Stimulated activated memory B cell treated with anti-CD40 and anti-IgM and Interleukin-4, amounts not matched to agents 10 μg/mL and 1 μg/mL and 100 μg/mL, for 72 hours (primary cell): ENCODE data around the gene GALNT13.

Experiments used
- ATAC-seq: fragments of 150-1000 bp; cut with Tn5 transposase; 2 replicates; pipeline ENCODE4 v1.10.0; 2021
- H3K27ac Mint-ChIP-seq: one replicate; pipeline ENCODE4 v1.8.0; 2022; ENCODE audit warnings: mild to moderate bottlenecking, mixed read lengths
- H3K27me3 Mint-ChIP-seq: one replicate; pipeline ENCODE4 v1.8.0; 2022; ENCODE audit warnings: mixed read lengths
- H3K36me3 Mint-ChIP-seq: one replicate; pipeline ENCODE4 v1.8.0; 2022; ENCODE audit warnings: mixed read lengths
- H3K4me1 Mint-ChIP-seq: one replicate; pipeline ENCODE4 v1.8.0; 2022; ENCODE audit warnings: mixed read lengths
- H3K4me3 Mint-ChIP-seq: one replicate; pipeline ENCODE4 v1.8.0; 2022; ENCODE audit warnings: mild to moderate bottlenecking, moderate library complexity, mixed read lengths
- H3K9me3 Mint-ChIP-seq: one replicate; pipeline ENCODE4 v1.8.0; 2022; ENCODE audit warnings: mixed read lengths

The GALNT13 gene

GRCh38 chr2:154403242-154403790 lies 531.6 kb downstream of the GALNT13 start:
- ATAC-seq = no peak
- H3K27ac Mint-ChIP-seq = no peak overlapping the region
- no peaks in the 10 kb centered on the region for H3K9me3 Mint-ChIP-seq
- H3K36me3 Mint-ChIP-seq = no peaks in the 10 kb centered on the region
- H3K4me3 Mint-ChIP-seq = no peak overlapping the region
- no peaks in the 10 kb centered on the region for H3K4me1 Mint-ChIP-seq
- H3K27me3 Mint-ChIP-seq = no peaks in the 10 kb centered on the region

- Mint-ChIP-seq H3K4me3 (no peak overlapping the region), H3K9me3 (no peaks in the 10 kb centered on the region), H3K27ac (no peak overlapping the region), H3K36me3 (no peaks in the 10 kb centered on the region), H3K27me3 (no peaks in the 10 kb centered on the region), H3K4me1 (no peaks in the 10 kb centered on the region)
- no peak for ATAC-seq
Observed at GRCh38 chr2:154408786-154409185, 537.1 kb downstream of the GALNT13 start.

- Mint-ChIP-seq H3K27me3 (no peaks in the 10 kb centered on the region), H3K4me1 (no peaks in the 10 kb centered on the region), H3K9me3 (peaks cover 2% of the 10 kb centered on the region), H3K4me3 (no peak overlapping the region), H3K27ac (no peak overlapping the region), H3K36me3 (no peaks in the 10 kb centered on the region)
- ATAC-seq = no peak
Observed at GRCh38 chr2:154422251-154422650, 550.5 kb downstream of the GALNT13 start.

GRCh38 chr2:154425994-154426393 lies 554.3 kb downstream of the GALNT13 start:
- no peaks in the 10 kb centered on the region for H3K27me3 Mint-ChIP-seq
- no peak overlapping the region for H3K4me3 Mint-ChIP-seq
- H3K36me3 Mint-ChIP-seq = no peaks in the 10 kb centered on the region
- H3K27ac Mint-ChIP-seq = no peak overlapping the region
- H3K4me1 Mint-ChIP-seq = no peaks in the 10 kb centered on the region
- peaks cover 3% of the 10 kb centered on the region for H3K9me3 Mint-ChIP-seq
- ATAC-seq = no peak

- Mint-ChIP-seq H3K36me3 (no peaks in the 10 kb centered on the region), H3K27ac (no peak overlapping the region), H3K4me1 (no peaks in the 10 kb centered on the region), H3K4me3 (no peak overlapping the region), H3K9me3 (peaks cover 3% of the 10 kb centered on the region), H3K27me3 (no peaks in the 10 kb centered on the region)
- peak; percentile 27 for ATAC-seq
Observed at GRCh38 chr2:154427453-154427852, 555.7 kb downstream of the GALNT13 start.

GRCh38 chr2:154428022-154428421 lies 556.3 kb downstream of the GALNT13 start:
- no peak overlapping the region for H3K4me3 Mint-ChIP-seq
- no peaks in the 10 kb centered on the region for H3K27me3 Mint-ChIP-seq
- H3K36me3 Mint-ChIP-seq = no peaks in the 10 kb centered on the region
- ATAC-seq = no peak
- no peaks in the 10 kb centered on the region for H3K4me1 Mint-ChIP-seq
- no peak overlapping the region for H3K27ac Mint-ChIP-seq
- peaks cover 3% of the 10 kb centered on the region for H3K9me3 Mint-ChIP-seq

GRCh38 chr2:154433010-154433409 lies 561.3 kb downstream of the GALNT13 start:
- no peak for ATAC-seq
- H3K36me3 Mint-ChIP-seq = no peaks in the 10 kb centered on the region
- H3K27ac Mint-ChIP-seq = no peak overlapping the region
- no peak overlapping the region for H3K4me3 Mint-ChIP-seq
- H3K4me1 Mint-ChIP-seq = no peaks in the 10 kb centered on the region
- H3K27me3 Mint-ChIP-seq = no peaks in the 10 kb centered on the region
- H3K9me3 Mint-ChIP-seq = no peaks in the 10 kb centered on the region

GRCh38 chr2:154437104-154437503 lies 565.4 kb downstream of the GALNT13 start:
- H3K9me3 Mint-ChIP-seq = no peaks in the 10 kb centered on the region

GRCh38 chr2:154439156-154439555 lies 567.4 kb downstream of the GALNT13 start:
- Mint-ChIP-seq H3K27ac (no peak overlapping the region), H3K27me3 (no peaks in the 10 kb centered on the region), H3K4me1 (no peaks in the 10 kb centered on the region), H3K9me3 (no peaks in the 10 kb centered on the region), H3K4me3 (no peak overlapping the region), H3K36me3 (no peaks in the 10 kb centered on the region)
- no peak for ATAC-seq

More at GRCh38 chr2:154437104-154437503, 565.4 kb downstream of the GALNT13 start:
- no peaks in the 10 kb centered on the region for H3K27me3 Mint-ChIP-seq
- no peaks in the 10 kb centered on the region for H3K4me1 Mint-ChIP-seq
- H3K4me3 Mint-ChIP-seq = no peak overlapping the region
- no peak for ATAC-seq
- no peak overlapping the region for H3K27ac Mint-ChIP-seq
- H3K36me3 Mint-ChIP-seq = no peaks in the 10 kb centered on the region

GRCh38 chr2:154443919-154444318 lies 572.2 kb downstream of the GALNT13 start:
- Mint-ChIP-seq H3K4me3 (no peak overlapping the region), H3K36me3 (no peaks in the 10 kb centered on the region), H3K27ac (no peak overlapping the region), H3K4me1 (no peaks in the 10 kb centered on the region), H3K27me3 (no peaks in the 10 kb centered on the region), H3K9me3 (no peaks in the 10 kb centered on the region)
- ATAC-seq = no peak

GRCh38 chr2:154446324-154446723 lies 574.6 kb downstream of the GALNT13 start:
- Mint-ChIP-seq H3K4me1 (no peaks in the 10 kb centered on the region), H3K36me3 (no peaks in the 10 kb centered on the region), H3K27ac (no peak overlapping the region), H3K9me3 (no peaks in the 10 kb centered on the region), H3K27me3 (no peaks in the 10 kb centered on the region), H3K4me3 (no peak overlapping the region)
- no peak for ATAC-seq

GRCh38 chr2:154447727-154448418 lies 576.2 kb downstream of the GALNT13 start:
- Mint-ChIP-seq H3K36me3 (no peaks in the 10 kb centered on the region), H3K9me3 (no peaks in the 10 kb centered on the region), H3K27me3 (no peaks in the 10 kb centered on the region), H3K4me1 (no peaks in the 10 kb centered on the region), H3K4me3 (no peak overlapping the region), H3K27ac (no peak overlapping the region)
- ATAC-seq = peak; percentile 27

GRCh38 chr2:154449951-154450658 lies 578.4 kb downstream of the GALNT13 start:
- no peaks in the 10 kb centered on the region for H3K4me1 Mint-ChIP-seq
- no peak for ATAC-seq
- H3K9me3 Mint-ChIP-seq = no peaks in the 10 kb centered on the region
- H3K4me3 Mint-ChIP-seq = no peak overlapping the region
- no peaks in the 10 kb centered on the region for H3K27me3 Mint-ChIP-seq
- no peaks in the 10 kb centered on the region for H3K36me3 Mint-ChIP-seq
- no peak overlapping the region for H3K27ac Mint-ChIP-seq

GRCh38 chr2:154452471-154452870 lies 580.7 kb downstream of the GALNT13 start:
- H3K9me3 Mint-ChIP-seq = no peaks in the 10 kb centered on the region
- H3K4me3 Mint-ChIP-seq = no peak overlapping the region
- no peak overlapping the region for H3K27ac Mint-ChIP-seq
- no peaks in the 10 kb centered on the region for H3K36me3 Mint-ChIP-seq
- no peaks in the 10 kb centered on the region for H3K27me3 Mint-ChIP-seq
- no peak for ATAC-seq
- no peaks in the 10 kb centered on the region for H3K4me1 Mint-ChIP-seq

- no peaks in the 10 kb centered on the region for H3K4me1 Mint-ChIP-seq
- H3K9me3 Mint-ChIP-seq = no peaks in the 10 kb centered on the region
- no peaks in the 10 kb centered on the region for H3K36me3 Mint-ChIP-seq
- no peaks in the 10 kb centered on the region for H3K27me3 Mint-ChIP-seq
- no peak overlapping the region for H3K27ac Mint-ChIP-seq
- ATAC-seq = no peak
- no peak overlapping the region for H3K4me3 Mint-ChIP-seq
Observed at GRCh38 chr2:154452906-154453493, 581.3 kb downstream of the GALNT13 start.

GRCh38 chr2:154455166-154455565 lies 583.4 kb downstream of the GALNT13 start:
- no peaks in the 10 kb centered on the region for H3K27me3 Mint-ChIP-seq
- H3K4me3 Mint-ChIP-seq = no peak overlapping the region
- H3K27ac Mint-ChIP-seq = no peak overlapping the region
- ATAC-seq = no peak
- no peaks in the 10 kb centered on the region for H3K4me1 Mint-ChIP-seq
- no peaks in the 10 kb centered on the region for H3K36me3 Mint-ChIP-seq
- H3K9me3 Mint-ChIP-seq = no peaks in the 10 kb centered on the region
